ENCODE data around the gene FCGR3A.
"Not testable (repeated sequence)": the region's sequence is repeated elsewhere in the genome, so short reads cannot be mapped to it uniquely, and the experiment has no call there.

The FCGR3A gene

GRCh38 chr1:161549652-161550051, at the start of gene FCGR3A:
Gene FCGR3A, minus strand, starts transcription at chr1:161549818. Its CDS starts 82 bp downstream, at chr1:161549736.
- no peak for DNase-seq

- DNase-seq: not testable (repeated sequence)
Measured at GRCh38 chr1:161597077-161597476, 47.5 kb upstream of the FCGR3A start.

- DNase-seq: not testable (repeated sequence)
Measured at GRCh38 chr1:161595583-161595982, 46.0 kb upstream of the FCGR3A start.

- DNase-seq: not testable (repeated sequence)
Measured at GRCh38 chr1:161595173-161595572, 45.6 kb upstream of the FCGR3A start.

DNA sequence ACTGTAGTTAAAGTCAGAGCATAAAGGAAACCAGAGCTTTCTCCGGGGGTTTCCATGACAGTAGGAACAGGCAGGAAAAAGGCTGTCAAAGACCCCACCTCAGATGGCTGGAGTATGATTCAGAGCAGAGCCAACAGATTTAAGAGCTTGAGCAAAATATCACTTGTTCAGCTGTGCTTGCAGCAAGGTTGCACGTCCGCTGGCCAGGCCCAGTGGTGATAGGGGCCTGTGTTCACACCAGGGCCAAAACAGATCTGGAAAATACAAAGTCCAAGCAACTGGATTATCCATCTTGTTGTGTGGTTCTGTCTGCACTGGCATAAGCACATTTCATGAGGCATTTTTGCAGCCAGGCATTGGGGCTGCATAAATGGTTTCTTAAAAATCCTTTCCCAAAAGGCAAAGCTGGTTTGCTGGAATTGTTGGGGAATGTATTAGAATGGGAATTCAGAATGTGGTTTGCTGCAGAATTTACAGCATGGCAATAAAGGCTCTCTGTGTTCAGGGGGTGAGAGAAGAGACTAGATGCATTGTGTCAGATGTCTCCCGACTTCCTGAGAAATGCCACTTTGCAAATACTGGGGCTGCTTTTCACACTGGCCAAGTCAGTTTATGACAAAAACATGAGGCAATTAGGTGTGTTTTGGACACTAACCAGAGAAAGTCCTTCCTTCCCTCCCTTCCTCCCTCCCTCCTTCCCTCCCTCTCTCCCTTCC, 44.8 kb upstream of the FCGR3A start:
- DNase-seq: not testable (repeated sequence)

DNA sequence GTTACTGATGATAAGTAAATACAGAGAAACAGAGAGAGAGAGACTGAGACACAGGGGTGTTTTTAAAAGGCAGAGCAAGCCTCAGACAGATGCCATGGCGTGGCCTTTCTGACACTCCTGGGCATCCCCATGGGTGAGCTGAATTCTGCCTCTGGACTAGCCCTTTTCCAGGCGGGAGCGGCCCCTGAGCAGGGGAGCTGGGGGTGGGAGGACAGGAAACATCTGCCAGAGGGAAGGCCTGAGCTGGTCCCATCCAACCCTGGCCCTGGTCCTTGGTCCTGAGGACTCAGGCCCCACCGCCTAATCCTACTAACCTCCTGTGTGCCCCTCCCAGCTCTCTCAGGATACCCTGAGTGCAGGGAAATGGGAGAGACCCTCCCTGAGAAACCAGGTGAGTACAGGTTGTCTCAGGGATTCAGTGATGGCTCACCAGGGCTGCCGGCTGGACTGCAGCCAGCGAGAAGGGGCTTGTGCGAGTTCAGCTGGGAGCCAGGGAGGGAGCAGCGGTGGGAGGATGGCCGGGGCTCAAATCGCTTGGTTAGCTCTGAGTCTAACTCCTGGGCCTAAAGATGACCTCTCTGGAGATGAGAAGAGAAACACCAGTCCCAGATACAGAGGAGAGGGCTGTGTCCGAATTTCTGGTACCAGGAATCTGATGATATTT, 43.6 kb upstream of the FCGR3A start:
- not testable (repeated sequence) for DNase-seq

GRCh38 chr1:161592586-161592985, 43.0 kb upstream of the FCGR3A start:
- not testable (repeated sequence) for DNase-seq

DNA sequence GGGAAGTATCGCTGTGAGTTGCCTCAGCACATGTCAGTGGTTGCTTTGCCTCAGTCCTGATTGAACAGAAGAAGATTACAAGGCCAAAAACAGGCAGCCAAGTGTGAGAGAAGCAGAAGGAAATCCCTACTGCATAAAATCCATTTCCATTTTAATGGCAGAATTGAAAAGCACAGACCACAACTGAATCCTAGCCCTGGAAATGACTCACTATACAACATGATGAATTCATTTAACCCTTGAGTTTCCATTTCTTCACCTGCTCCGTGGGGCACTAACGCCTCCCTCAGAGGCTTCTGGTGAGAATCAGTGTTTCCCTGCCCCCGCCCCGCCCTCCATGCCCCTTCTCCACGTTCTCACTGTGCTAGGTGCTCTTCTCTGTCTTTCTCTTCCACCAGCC, 40.3 kb upstream of the FCGR3A start:
- DNase-seq: not testable (repeated sequence)

DNA sequence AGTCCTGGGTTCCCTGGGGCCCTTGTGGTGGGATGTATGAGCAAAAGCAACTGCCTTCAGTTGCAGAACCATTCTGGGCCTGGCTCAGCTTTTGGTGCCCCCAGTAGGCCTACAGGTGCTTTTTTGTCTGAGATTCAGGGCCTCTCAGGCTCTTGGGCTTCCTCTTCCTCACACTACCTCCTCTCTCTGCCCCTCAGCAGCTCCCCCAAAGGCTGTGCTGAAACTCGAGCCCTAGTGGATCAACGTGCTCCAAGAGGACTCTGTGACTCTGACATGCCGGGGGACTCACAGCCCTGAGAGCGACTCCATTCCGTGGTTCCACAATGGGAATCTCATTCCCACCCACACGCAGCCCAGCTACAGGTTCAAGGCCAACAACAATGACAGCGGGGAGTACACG, 39.7 kb upstream of the FCGR3A start:
- DNase-seq: not testable (repeated sequence)

DNA sequence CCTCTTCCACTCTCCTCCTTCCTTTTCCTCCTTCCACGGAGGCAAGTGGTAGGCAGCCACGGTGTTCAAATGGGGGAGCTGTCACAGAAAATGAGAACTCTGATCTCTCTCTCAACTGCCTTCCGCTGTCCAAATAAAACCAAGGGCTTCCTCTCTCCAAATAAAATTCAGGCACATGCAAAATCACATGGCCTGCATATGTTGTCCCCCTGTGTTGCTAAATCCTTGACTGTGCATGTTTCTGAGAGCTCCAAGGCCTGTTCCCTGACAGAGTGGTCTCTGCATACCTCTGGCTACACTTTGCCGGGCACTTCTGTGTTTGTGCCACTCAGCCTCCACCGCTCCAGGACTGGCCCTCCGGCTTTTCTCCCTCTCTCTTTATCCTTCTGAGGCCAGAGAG, 39.0 kb upstream of the FCGR3A start:
- DNase-seq: not testable (repeated sequence)

- DNase-seq: not testable (repeated sequence)
Measured at GRCh38 chr1:161582882-161583281, 33.3 kb upstream of the FCGR3A start.

- not testable (repeated sequence) for DNase-seq
Measured at GRCh38 chr1:161580879-161581537, 31.4 kb upstream of the FCGR3A start.

DNA sequence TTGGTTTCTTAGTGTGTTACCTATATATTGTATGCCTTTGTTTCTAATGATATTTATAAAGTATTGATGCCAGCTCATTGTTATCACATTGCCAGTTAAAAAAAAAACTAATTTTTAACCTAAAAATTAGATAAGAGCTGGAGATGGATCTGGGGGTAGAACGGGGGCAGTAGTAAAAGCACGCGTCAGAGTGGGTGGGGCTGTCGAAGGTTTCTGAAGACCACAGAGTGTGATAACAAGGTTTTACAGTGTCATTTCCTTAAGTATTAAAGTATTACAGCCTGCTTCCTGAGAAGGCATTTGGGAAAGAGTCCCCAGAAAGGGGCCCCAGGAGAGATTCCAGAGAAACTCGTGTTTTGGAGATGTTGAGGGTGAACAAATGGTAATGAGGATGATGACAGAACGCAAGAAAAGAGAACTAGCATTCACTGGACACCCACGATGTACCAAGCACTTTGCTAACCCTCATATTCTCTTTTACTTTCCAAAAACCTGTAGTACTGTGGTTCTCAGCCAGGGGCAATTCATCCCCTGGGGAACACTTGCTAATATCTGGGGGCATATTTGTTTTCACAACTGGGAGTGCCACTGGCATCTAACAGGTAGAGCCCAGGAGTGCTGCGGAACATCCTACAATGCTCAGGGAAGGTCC, 30.4 kb upstream of the FCGR3A start:
- not testable (repeated sequence) for DNase-seq

DNA sequence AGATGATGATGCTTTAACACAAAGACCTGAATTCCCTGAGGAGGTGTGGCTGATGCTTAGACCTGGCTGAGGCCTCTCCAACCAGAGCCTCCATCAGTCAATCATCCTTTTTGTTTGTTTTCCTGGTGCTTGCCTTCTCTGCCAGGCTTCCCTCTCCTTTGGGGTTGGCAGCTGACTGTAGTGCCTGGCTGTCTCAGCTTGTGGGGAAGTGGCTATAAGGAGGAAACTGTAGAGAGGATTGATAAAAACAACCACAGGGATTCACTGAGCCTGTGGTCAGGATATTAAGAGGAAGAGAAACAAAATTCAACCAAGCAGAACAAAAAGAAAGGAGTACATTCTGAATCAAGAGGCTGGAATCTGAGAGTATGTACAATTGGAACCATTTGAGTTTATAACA, 27.1 kb upstream of the FCGR3A start:
- DNase-seq: not testable (repeated sequence)

- DNase-seq: not testable (repeated sequence)
Measured at GRCh38 chr1:161571703-161572102, 22.1 kb upstream of the FCGR3A start.

DNA sequence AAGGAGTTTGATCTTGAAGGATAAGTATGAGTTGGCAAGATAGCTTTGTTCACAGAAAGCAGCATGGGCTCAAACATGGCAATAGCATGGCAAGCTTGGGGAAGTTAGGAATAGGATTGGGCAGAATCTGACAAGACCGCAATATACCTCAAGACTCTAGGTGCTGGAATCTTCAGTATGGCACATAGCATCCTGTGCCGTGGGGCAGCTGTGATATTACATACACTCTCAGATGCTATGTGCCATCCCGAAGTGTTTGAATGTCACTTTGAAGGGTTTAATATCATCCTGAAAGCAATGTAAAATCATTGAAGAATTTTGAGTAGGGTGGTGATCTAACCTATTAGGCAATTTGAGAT, 17.0 kb upstream of the FCGR3A start:
- DNase-seq: not testable (repeated sequence)

DNA sequence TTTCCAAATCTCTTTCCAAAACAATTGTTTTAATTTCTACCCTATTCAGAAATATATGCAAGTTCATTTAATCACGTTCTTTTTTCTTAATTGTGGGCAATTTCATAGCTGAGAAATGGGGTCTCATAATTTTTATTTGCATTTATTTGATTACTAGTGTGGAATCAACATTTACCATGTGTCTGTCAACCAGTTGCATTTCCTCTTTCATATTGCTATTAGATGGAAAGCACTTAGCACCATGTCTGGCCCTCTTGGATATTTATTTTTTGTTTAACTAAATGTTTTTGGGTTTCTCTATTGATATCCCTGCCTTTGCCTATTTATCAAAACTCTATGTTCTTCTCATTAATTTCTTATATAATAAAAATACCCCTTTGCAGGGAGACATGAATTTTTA, 13.9 kb upstream of the FCGR3A start:
- DNase-seq: not testable (repeated sequence)

DNA sequence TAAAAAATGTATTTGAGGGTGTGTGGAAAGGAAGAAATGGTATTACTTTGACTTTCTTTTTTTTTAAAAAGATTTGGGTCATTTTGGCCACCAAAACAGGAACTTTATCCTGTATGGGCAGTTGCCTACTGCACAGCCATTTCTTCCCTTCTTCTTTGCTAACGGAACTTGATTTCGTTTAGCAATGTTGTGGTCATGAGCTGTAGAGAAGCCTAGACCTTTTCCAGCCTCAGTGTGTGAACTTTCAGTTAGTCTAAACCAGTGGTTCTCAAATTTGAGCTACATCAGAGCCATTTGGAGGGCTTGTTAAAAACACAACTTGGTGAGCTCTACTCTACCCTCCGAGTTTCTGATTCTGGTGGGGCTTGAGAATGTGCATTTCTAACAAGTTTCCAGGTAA, 12.8 kb upstream of the FCGR3A start:
- DNase-seq: not testable (repeated sequence)

- DNase-seq: not testable (repeated sequence)
Measured at GRCh38 chr1:161560960-161561715, 11.5 kb upstream of the FCGR3A start.

- not testable (repeated sequence) for DNase-seq
Measured at GRCh38 chr1:161557506-161558450, 8.2 kb upstream of the FCGR3A start.

- not testable (repeated sequence) for DNase-seq
Measured at GRCh38 chr1:161556990-161557389, 7.4 kb upstream of the FCGR3A start.
